Omental fat pad (tissue), 4 donors: ENCODE measurements around the gene TMEM176B. TPM values are rescaled to one million over a fixed set of nuclear protein-coding genes. Genes with fewer than 3 reads are reported as not detected.

ENCODE experiments used
- ATAC-seq: fragments of 150-250 bp; one replicate; pipeline ENCODE4 v1.9.1; 2016; ENCODE audit warnings: mild to moderate bottlenecking, moderate library complexity; ENCODE audit not compliant: low FRiP score
- DNase-seq: peaks from one replicate; pipeline ENCODE4 v3.0.0-alpha.2; 2019; ENCODE audit warnings: low spot score
- total RNA-seq, 4 donors: library from RNA; depleted of rRNA; stranded (reverse); fragments of >200 nt; gene quantifications; one replicate each; pipeline ENCODE4 v1.1.0, GENCODE V29; 2016
- TF ChIP-seq, protein P1 (sequence below), 3 donors: fragments of 450-650 bp; IDR thresholded peaks; one replicate each; pipeline ENCODE4 v1.5.1; 2016 to 2017; ENCODE audit warnings: antibody characterized with exemption in 3 of 3, mild to moderate bottlenecking in 3 of 3, moderate library complexity in 2 of 3

TMEM176B gene
- total RNA-seq, 4 donors from 2014 or later: 35.9 to 122 (median 80.0) TPM

DNA sequence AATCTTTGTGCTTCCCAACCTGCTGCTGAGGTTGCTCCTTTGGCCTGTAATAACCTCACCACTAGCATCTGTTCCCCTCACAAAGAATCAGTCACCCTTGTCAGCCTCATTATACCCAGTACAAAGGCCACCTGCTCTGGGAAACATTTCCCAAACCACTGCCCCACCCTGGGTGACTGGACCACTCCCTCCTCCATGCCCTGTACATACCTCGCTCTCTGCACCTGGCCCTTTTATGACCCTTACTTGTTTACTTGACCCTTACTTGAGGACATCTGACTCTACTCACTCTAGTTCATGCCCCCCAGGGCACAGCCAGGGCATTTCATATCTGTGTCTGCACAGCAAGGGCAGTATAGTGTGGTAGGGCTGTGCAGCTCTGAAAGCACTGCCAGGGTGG, 30.8 kb upstream of the TMEM176B start:
- TF ChIP-seq, protein P1, sequence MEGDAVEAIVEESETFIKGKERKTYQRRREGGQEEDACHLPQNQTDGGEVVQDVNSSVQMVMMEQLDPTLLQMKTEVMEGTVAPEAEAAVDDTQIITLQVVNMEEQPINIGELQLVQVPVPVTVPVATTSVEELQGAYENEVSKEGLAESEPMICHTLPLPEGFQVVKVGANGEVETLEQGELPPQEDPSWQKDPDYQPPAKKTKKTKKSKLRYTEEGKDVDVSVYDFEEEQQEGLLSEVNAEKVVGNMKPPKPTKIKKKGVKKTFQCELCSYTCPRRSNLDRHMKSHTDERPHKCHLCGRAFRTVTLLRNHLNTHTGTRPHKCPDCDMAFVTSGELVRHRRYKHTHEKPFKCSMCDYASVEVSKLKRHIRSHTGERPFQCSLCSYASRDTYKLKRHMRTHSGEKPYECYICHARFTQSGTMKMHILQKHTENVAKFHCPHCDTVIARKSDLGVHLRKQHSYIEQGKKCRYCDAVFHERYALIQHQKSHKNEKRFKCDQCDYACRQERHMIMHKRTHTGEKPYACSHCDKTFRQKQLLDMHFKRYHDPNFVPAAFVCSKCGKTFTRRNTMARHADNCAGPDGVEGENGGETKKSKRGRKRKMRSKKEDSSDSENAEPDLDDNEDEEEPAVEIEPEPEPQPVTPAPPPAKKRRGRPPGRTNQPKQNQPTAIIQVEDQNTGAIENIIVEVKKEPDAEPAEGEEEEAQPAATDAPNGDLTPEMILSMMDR (IDR thresholded peaks at IDR 0.05): no peak
- ATAC-seq: no peak
- no peak for DNase-seq

DNA sequence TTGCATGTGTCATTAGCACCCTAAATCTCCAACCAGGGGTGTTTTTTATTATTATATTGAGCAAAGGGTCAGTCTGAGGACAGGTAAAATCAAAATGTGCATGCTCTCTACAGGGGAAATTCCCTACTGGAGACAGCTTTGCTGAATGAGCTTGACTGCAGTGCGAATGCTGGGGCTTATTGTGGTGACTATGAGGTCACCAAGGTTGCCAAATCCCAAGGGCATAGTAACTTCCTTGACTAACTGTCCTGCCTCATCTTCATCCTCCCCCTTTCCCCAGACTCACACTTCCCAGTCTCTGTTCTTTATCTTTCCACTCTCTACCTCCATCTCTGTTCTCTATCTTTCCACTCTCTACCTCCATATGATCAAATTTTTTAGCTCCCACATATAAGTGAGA, 29.3 kb upstream of the TMEM176B start:
- DNase-seq (no peak), ATAC-seq (no peak)
- TF ChIP-seq, protein P1 (IDR thresholded peaks at IDR 0.05): no peak

DNA sequence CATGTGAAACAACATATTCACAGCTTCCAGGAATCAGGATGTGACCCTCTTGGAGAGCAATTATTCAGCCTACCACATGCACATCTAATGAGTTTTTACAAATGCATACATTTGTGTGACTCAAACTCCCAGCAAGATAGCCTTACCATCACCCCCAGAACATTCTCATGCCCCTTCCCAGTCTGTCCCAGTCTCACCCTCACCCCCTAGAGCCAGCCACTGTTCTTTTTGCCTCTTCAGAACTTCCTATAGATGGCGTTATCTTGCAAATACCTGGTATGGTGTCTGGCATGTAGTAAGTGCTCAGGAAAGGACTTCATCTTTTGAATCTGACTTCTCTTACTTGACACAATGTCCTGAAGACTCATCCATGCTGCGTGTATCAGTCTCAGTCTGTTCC, 28.2 kb upstream of the TMEM176B start:
- TF ChIP-seq, protein P1 (IDR thresholded peaks at IDR 0.05): no peak
- no peak for ATAC-seq
- DNase-seq: no peak

DNA sequence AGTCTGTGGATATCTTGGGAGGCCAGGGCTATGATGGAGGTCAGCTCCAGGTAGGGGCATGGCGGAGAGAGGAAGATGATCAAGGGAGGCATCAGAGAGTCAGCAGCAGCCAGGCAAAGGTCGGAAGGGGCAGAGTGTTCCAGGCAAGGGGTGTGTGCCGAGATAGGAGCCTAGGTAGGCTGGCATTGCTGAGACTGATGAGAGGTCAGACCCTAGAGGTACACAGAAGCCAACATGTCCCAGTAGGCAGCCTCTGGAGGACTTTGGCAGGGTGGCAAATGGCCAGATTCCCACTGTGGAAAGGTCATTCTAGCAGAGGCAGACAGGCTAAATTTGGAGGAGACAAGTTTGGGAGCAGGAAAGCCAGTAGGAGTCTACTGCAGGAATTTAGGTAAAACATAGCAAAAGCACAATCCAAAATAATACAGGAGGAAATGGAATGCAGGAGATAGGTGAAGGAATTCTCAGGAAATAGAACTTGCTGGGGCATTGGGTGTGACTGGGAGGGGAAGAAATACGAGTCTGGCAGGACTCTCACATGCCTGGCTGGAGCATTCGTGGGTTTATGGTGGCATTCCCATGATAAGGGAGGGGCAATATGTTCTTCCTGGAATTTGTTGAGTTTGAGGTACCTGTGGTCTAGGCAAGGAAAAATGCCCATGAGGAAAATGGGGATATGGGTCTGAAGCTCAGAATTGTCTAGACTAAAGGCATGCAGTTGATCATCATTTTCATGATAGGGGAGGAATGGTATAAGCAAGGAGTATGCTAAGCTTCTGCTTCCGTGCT, 26.1 kb upstream of the TMEM176B start:
- TF ChIP-seq, protein P1 (IDR thresholded peaks at IDR 0.05): no peak
- ATAC-seq: no peak
- no peak for DNase-seq

DNA sequence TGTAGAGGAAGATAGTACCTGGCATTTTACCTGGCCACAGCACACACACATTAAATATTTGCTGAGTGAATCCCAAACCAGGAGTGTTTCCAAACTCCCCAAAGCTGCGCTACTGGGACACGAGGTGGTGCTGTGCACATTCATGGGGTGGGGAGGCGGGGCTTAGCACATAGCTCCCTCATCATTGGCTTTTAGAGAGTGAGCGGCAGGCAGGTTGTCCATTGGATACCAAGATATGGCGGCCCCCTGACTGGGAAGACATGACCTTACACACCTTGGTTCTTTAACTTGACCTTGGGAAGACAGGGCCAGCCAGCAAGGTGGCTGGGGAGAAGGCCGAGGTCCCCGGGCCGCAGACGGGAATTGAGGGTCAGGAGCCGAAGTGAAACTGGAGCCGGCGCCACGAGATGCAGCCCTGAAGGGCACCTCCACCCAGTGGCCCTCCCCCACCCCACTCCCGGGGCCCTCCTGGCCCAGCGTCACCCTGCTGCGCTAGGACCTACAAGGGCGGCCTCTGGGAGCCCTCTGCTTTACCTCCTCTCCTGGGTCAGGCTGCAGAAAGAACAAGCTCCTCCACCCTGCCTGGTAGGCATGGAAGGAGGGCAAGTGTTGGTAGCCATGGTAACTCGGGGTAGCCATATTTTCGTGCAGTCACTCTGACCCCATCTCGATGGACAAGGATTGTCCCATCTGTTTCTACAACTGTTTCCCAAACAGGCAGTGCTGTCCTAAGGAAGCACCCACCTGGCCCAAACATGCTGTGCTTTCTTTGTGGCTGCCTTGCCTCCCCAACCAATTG, 24.4 kb upstream of the TMEM176B start:
- ATAC-seq (no peak), DNase-seq (no peak)
- TF ChIP-seq, protein P1 (IDR thresholded peaks at IDR 0.05): no peak

DNA sequence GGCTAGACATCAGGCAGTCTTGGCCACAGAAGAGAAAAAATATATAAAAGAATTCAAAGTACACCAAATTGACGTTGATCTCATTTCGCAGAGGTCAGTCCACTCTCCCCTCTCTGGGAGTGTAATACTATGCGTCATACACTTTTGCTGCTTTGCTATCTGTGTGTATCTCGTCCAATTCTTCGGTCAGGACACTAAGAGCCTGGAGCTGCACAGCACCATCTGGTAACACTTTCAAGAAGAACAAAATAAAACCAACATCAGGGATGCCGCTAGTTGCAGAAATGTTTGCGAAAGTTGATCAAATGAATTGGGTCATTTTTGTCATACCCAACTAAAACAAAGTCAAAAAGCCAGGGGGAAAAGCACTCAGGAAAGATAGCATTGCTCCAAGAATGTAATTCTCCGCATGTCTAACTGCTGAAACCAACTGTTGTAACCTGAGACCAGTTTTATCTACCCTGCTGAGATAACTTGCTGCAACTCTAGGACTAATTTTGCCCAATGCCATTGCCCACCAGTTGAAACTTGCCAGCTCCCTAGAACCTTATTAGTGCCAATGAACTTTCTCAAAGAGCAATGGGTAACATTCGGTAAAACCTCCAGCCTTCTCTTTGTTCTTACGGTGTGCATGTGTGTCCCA, 23.4 kb upstream of the TMEM176B start:
- TF ChIP-seq, protein P1 (IDR thresholded peaks at IDR 0.05): no peak
- ATAC-seq (peak; percentile 78), DNase-seq (no peak)
